GM12874 (cell line): ENCODE measurements around the gene PTP4A1.

Experiments used
- TF ChIP-seq, protein P1 (sequence below): IDR thresholded peaks from 2 replicates; pipeline ENCODE4 v1.5.1; 2011; ENCODE audit warnings: low read depth, mild to moderate bottlenecking, control low read depth, low read length, moderate library complexity; ENCODE audit not compliant: insufficient read depth

Gene PTP4A1

DNA sequence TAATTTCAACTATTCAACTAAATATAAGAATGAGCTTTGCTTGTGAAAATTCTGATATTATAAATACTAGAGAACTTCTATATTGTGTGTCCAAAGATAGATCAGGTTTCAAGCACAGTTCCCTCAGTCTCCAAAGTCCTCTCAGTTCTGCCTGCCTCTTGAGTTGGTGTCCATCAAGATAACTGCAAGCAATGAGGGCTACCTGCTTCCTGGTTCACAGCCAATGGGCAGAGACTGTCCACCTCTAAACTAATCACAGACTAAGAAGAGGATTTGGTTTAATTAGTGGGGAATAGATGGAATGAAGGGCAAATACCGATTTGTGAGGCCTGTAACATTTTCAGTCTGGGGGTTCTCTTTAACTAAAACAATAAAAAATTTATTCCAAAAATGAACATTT, 41.3 kb upstream of the PTP4A1 start:
- TF ChIP-seq, protein P1, sequence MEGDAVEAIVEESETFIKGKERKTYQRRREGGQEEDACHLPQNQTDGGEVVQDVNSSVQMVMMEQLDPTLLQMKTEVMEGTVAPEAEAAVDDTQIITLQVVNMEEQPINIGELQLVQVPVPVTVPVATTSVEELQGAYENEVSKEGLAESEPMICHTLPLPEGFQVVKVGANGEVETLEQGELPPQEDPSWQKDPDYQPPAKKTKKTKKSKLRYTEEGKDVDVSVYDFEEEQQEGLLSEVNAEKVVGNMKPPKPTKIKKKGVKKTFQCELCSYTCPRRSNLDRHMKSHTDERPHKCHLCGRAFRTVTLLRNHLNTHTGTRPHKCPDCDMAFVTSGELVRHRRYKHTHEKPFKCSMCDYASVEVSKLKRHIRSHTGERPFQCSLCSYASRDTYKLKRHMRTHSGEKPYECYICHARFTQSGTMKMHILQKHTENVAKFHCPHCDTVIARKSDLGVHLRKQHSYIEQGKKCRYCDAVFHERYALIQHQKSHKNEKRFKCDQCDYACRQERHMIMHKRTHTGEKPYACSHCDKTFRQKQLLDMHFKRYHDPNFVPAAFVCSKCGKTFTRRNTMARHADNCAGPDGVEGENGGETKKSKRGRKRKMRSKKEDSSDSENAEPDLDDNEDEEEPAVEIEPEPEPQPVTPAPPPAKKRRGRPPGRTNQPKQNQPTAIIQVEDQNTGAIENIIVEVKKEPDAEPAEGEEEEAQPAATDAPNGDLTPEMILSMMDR, result no peak

DNA sequence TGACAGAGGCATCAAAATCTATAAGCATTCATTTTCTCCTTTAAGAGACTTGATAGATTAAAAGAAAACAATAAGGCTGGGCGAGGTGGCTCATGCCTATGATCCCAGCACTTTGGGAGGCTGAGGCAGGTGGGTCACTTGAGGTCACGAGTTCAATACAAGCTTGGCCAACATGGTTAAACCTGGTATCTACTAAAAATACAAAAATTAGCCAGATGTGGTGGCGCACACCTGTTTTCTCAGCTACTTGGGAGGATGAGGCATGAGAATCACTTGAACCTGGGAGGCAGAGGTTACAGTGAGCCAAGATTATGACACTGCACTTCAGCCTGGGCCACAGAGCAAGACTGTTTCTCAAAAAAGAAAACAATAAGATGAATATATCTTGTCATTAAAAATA, 39.3 kb upstream of the PTP4A1 start:
- TF ChIP-seq, protein P1, result no peak

- TF ChIP-seq, protein P1, result no peak
Measured at GRCh38 chr6:63533952-63534351, 38.3 kb upstream of the PTP4A1 start.

DNA sequence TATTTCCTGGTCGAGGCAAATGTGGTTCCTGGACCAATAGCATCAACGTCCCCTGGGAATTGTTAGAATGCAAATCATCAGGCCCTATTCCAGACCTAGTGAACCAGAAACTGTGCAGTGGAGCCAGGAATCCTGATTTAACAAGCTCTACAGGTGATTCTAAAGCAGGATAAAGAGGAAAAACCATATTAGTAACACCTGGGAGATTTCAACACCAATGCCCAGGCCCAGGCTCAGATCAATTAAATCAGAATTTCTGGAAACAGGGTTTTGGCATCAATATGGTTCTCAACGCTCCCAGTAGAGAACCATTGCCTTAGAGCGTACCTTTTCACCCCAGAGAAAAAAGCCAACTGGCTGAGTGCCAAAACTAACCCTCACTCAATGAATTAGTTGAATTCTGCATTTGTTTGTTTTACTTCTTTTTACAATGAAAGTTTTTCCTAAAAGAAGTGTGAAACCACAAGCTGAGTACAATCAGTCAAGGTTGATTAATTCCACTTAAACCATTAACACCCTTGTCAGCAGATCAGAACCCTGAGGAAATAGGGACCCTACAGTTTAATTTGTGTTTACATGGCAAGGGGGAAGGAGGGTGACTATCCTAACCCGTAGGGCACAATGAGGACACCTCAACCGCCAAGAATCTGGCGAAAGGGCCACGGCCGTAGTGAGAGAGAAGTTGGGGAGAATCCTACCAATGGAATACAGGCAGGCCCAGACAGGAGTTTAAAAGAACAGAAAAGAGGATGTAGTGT, 34.9 kb upstream of the PTP4A1 start:
- TF ChIP-seq, protein P1, result no peak

DNA sequence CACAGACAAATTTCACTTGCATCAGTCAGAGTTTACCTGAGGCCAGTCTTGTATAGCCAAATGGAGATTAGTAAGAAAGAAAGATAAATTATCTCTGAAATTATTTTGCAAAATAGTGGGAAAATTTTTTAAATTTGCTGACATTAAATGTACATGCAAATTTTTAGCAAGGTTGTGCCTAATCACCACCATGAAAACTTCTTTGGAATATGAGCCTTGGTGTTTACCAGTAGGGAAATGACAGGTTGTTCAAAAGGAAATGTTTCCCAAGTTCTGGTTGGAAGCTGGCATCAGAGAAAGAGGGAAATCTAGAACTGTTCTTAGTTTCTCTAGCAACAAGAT, 34.4 kb upstream of the PTP4A1 start:
- TF ChIP-seq, protein P1, result no peak

GRCh38 chr6:63538550-63538949, 33.7 kb upstream of the PTP4A1 start:
- TF ChIP-seq, protein P1, result no peak

DNA sequence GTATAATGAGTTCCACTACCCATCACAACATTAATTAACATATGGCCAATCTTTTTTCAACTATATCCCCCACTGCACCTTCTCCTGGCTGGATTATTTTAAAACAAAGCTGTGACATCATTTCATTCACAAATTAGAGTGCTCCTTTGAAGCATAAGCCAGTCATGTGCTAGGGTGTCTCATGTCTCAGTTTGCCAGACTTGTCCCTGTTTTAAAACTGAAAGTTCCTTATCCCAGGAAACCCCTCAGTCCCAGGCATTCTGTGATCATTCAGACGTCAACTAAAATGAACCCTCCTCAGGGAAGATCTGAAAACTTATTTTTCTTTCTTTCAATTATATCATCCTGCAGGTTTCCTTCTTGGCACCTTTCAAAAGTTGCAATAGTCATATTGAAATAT, 29.3 kb upstream of the PTP4A1 start:
- TF ChIP-seq, protein P1, result no peak
